GM21619 (cell line): ENCODE measurements around the gene MMP21.

Experiments used
- ATAC-seq: cut with Tn5 transposase; IDR thresholded peaks from one replicate; pipeline ENCODE4 v1.9.1; 2021; ENCODE audit not compliant: unreplicated experiment

MMP21 gene

GRCh38 chr10:125766511-125766910 is 9.1 kb downstream of the MMP21 start:
- no peak for ATAC-seq

DNA sequence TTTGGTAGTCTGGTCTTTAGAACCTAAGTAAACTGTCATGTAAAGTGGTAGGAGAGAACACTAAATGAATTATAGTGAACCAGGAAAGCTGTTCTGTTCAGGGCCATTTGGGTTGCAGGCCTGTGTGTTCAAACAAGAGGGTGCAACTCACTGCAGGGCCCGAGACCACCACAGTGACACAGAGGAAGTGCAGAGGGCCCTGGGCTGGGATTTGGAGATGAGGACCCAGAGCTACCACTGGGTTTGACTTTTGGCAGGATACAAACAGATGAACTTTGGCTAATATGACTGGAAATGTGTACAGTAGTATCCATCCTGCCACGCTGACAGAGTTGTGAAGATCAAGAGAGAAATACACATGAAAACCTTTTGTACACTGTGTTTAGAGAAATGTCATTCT is 9.8 kb downstream of the MMP21 start:
- no peak for ATAC-seq

GRCh38 chr10:125762692-125763648 is 12.7 kb downstream of the MMP21 start:
- no peak for ATAC-seq

DNA sequence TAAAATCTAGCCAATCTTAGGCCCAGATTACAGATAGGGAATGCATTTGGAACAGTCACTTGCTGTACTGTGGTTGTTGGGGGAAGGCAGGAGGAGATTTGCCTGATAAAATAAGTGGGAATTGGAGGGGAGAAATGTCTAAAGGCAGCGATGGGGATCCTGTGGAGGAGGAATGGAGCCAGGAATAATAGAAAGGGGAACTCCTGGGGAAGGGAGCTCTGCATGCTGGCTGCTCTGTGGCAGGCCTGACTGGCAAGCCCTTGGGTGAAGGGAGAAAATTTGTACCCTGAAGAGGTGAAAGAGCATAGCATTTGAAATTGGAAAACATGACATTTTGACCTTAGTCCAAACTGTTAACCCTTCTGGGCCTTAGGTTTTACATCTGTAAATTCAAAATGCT is 13.7 kb downstream of the MMP21 start:
- no peak for ATAC-seq

DNA sequence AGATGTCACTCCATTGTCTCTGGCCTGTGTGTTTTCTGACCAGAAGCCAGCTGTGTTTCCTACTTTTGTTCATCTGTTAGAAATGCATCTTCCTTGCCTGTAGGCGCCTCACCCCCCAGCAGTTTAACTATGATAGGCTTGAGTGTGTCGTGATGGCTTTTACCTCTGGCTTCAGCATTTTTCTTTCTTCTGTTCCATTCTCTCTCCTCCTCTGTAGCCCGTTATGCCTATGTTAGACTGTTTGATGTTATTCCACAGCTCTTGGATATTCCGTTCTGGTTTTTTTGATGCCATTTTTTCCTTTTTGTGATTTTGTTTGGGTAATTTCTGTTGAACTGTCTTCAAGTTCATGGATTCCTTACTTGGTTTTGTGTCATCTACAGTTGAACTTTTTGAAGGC is 17.9 kb downstream of the MMP21 start:
- no peak for ATAC-seq

DNA sequence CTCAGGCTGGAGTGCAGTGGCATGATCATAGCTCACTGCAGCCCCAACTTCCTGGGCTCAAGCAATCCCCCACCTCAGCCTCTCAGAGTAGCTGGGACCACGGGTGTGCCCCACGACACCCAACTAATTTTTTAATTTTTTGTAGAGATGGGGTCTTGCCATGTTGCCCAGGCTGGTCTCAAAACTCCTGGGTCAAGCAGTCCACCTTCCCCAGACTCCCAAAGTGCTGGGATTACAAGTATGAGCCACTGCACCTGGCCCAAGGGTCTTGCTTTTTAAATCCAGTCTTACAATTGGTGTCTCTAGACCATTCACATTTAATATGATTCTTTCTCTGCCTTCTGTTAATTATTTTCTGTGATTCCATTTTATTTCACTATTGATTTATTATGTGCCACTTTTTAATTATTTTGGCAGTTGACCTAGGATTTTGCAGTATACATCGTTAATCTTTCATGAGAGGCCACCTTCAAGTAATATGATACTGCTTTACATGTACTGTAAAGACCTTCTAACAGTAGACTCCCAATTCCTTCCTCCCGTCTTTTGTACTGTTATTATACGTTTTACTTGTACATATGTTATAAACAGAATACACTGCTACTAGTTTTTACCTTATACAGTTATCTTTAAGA is 18.7 kb downstream of the MMP21 start:
- no peak for ATAC-seq

GRCh38 chr10:125756196-125756595 is 19.4 kb downstream of the MMP21 start:
- ATAC-seq = no peak

DNA sequence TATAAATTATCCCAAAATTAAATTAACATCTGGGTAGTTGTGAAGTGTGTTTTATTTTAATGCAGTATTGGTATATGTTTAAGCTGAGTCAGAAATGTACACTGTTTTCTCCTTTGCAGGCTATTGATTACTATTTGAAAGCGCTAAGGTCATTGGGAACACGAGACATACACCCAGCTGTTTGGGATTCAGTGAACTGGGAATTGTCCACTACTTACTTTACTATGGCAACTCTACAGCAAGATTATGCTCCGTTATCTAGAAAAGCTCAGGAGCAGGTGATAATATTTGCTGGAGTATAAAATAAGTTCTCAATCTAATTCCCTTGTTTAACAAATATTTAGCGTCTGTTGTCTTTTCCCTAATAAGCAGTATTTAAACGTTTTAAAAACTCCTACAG is 28.2 kb downstream of the MMP21 start:
- ATAC-seq = no peak

DNA sequence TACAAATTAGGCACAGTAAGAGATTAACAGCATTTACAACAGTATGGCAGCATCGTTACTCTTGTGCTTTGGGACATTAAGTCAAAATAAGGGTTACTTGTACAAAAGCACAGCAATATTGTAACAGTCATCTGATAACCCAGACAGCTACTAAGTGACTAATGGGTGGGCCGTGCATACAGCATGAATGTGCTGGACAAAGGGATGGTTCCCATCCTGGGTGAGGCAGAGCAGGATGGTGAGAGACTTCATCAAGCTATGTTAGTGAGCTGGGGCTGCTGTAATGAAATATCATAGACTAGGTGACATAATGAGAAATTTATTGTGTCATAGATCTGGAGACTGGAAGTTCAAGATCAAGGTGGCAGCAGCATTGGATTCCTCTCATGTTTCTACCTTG is 30.7 kb downstream of the MMP21 start:
- no peak for ATAC-seq

- no peak for ATAC-seq
Measured at GRCh38 chr10:125742465-125742864, 33.2 kb downstream of the MMP21 start.

DNA sequence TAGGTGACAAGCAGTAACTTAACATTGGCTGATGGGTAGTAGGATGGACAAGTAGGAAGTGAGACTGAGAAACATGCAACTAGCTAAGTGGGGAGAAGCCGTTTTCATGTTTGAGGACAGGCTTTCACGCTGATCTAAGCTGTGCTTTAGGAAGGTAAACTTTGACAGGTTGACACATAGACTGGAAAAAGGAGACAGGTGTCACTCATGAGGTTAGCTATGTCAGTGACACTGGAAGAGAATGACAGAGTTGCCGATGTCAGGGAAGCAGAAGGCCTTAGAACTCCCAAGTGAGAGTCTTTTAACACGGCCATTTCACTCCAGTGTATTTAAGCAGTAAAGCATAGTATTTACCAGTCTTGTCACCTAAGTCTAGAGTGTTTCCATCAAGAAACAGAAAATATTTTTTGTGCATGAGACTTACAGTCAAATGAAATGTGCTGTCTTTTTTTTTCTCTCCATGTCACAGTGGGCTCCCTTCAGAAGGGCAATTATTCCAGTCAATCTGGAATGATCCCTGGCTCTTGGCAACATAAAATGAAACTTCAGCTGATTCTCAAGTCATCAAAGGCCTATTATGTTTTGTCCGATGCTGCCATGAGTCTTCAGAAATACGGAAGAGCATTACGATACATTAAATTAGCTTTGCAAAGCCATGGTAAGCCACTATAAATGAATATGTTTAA is 35.5 kb downstream of the MMP21 start:
- ATAC-seq = no peak

GRCh38 chr10:125738206-125738605 is 37.4 kb downstream of the MMP21 start:
- no peak for ATAC-seq

GRCh38 chr10:125734823-125735222 is 40.8 kb downstream of the MMP21 start:
- ATAC-seq = no peak

GRCh38 chr10:125734148-125734547 is 41.5 kb downstream of the MMP21 start:
- no peak for ATAC-seq

DNA sequence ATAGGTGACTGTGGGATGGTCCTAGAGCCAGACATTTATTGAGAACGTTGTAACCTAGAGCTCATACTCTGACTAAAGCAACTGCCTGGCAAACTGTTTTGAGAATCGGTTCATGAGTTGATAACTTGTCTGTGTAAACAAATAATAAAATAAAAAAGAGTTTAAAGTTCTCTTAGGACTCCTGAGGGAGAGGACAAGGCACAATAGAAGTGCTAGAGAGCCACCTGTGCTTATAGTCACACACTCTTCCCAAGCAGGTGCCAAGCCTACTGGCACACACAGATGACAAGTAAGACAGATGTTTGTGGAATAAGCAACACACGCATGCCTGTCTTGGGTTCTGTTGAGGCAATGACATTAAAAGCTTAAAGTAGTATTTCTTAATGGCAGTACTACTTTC is 48.2 kb downstream of the MMP21 start:
- no peak for ATAC-seq

- no peak for ATAC-seq
Measured at GRCh38 chr10:125726914-125727313, 48.7 kb downstream of the MMP21 start.

- no peak for ATAC-seq
Measured at GRCh38 chr10:125722811-125723210, 52.8 kb downstream of the MMP21 start.

- ATAC-seq = peak; percentile 46
Measured at GRCh38 chr10:125721035-125721434, 54.6 kb downstream of the MMP21 start.

DNA sequence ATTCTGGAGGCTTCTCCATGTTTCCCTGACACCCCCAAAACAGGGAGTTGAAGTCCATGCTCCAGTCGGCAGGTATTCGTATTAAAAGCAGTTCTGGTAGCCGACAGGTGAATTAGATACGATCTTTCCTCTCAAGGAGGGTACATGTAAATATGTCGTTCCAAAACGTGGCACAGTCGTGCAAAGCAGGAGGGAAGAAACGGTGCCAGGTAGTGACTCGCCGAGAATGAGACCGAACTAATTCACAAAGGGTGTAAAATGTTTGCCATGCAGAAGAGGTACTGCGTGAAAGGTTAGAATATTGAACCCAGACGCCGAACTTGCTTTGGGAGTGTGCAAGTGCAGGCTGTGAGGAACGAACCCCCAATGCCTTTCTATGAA is 55.6 kb downstream of the MMP21 start:
- ATAC-seq = no peak

- peak; percentile 85 for ATAC-seq
Measured at GRCh38 chr10:125719173-125720001, 56.2 kb downstream of the MMP21 start, which contains the start of gene EDRF1. Gene EDRF1 (plus strand): TSS chr10:125719709. CDS start chr10:125719808, 99 bp downstream.
